Adrenal gland (tissue), 12 donors: ENCODE data around the gene MICAL3. TPM values are rescaled to one million over a fixed set of nuclear protein-coding genes. Genes with fewer than 3 reads are reported as not detected.

Source experiments
- DNase-seq, 7 donors: peaks; one replicate each; pipeline ENCODE4 v3.0.0-alpha.2; 2019 to 2020
- H3K27ac ChIP-seq, 5 donors: fragments of 200-600 bp; sonication (generic) in 4 of 5; 1 replicate in 3 of 5; 2 replicates in 2 of 5; pipeline versions ENCODE4 v1.5.1 to v1.8.0; 2016 to 2020; ENCODE audit warnings: mild to moderate bottlenecking in 1 of 5
- H3K27me3 ChIP-seq: fragments of 200-600 bp; 2 replicates; pipeline ENCODE4 v1.8.0; 2021
- H3K36me3 ChIP-seq, 2 donors: fragments of 200-600 bp; replicated peaks in 1 of 2; 1 replicate in 1 of 2; 2 replicates in 1 of 2; pipeline versions ENCODE4 v1.5.1 to v1.8.0; 2018 to 2022
- H3K4me1 ChIP-seq, 2 donors: fragments of 200-600 bp; replicated peaks in 1 of 2; 1 replicate in 1 of 2; 2 replicates in 1 of 2; pipeline versions ENCODE4 v1.5.1 to v1.8.0; 2018 to 2021
- H3K4me3 ChIP-seq, 4 donors: fragments of 200-600 bp; sonication (generic) in 3 of 4; one replicate each; pipeline ENCODE4 v1.5.1; 2016 to 2018
- H3K9me3 ChIP-seq, 3 donors: fragments of 200-600 bp; sonication (generic) in 1 of 3; replicated peaks in 1 of 3; 1 replicate in 2 of 3; 2 replicates in 1 of 3; pipeline versions ENCODE4 v1.5.1 to v1.8.0; 2016 to 2021
- CTCF ChIP-seq, 6 experiments: fragments of 450-650 bp in 4 of 6; fragments of 200-600 bp in 2 of 6; sonication (generic) in 1 of 6; IDR thresholded peaks; 1 replicate in 5 of 6; 2 replicates in 1 of 6; pipeline versions ENCODE4 v1.5.1 to v1.8.0; 2016 to 2021; ENCODE audit warnings: antibody characterized with exemption in 6 of 6, mild to moderate bottlenecking in 2 of 6, moderate library complexity in 1 of 6
- POLR2A ChIP-seq, 2 donors: fragments of 450-650 bp; IDR thresholded peaks; one replicate each; pipeline ENCODE4 v1.6.1; 2017; ENCODE audit warnings: antibody characterized with exemption in 2 of 2, mild to moderate bottlenecking in 2 of 2, moderate library complexity in 1 of 2
- WGBS, 4 donors: extraction: QIAGEN DNeasy Blood & Tissue Kit in 2 of 4; methylation state at CpG; one replicate each; pipeline versions ENCODE4 v1.1.5 to v1.1.7; 2013 to 2017; 5-methylcytosine and 5-hydroxymethylcytosine counted together
- intact Hi-C, 2 donors: fragments of 100-400 bp; cut with DNase I; formaldehyde crosslinking; loops; one replicate each; pipeline versions ENCODE4 v1.14.1 to v1.15.0; 2022 to 2023
- polyA plus RNA-seq, 3 donors: library from polyadenylated mRNA; stranded (reverse); fragments of 200-250 nt in 2 of 3; fragments of 350-450 nt in 1 of 3; fragmentation: Illumina TruSeq in 1 of 3; extraction: RNeasy Lipid Tissue Mini Kit (QIAGEN cat#74804) in 1 of 3; gene quantifications; one replicate each; pipeline ENCODE4 v1.2.3, GENCODE V29; 2013 to 2014
- total RNA-seq, 9 donors: library from RNA; depleted of rRNA in 4 of 9; stranded (reverse); fragments of >200 nt in 4 of 9; fragments of 120-200 nt in 1 of 9; fragmentation: NEBNext Ultra II Directional in 1 of 9; extraction: Animal tissue kit (Norgen Biotek cat#: 25700) in 1 of 9; gene quantifications; one replicate each; pipeline versions ENCODE4 v1.1.0 to v1.2.4, GENCODE V29; 2013 to 2023
- donor health status: healthy with polysubstance abuse.
- donor health status: Bipolar disorder and iron deficiency.
- donor health status: DM: yes; HTN: yes; CAD: no.
- donor health status: DM: no; HTN: no; CAD: no.
- donor health status: DM: no; HTN: no; CAD: no.
- donor health status: DM: yes; HTN: yes; CAD: no.

Gene MICAL3
- total and polyA plus RNA-seq, 12 donors = 10.9 to 82.6 (median 34.4) TPM

- H3K9me3 ChIP-seq = no peaks in the 10 kb centered on the region
- no peaks in the 10 kb centered on the region for H3K27me3 ChIP-seq
- H3K36me3 ChIP-seq = no peaks in the 10 kb centered on the region
- DNase-seq = peak in 4 of 7 donors; percentile 47 to 77 (median 50)
- peaks cover 0 to 9% of the 10 kb centered on the region in 2 donors for H3K4me1 ChIP-seq
- H3K4me3 ChIP-seq = peak overlapping the region in 1 of 4 donors; percentile 35
- intact Hi-C loops = no loop called here
- TF ChIP-seq CTCF (IDR thresholded peaks at IDR 0.05) (no peak), POLR2A (IDR thresholded peaks at IDR 0.05) (no peak)
- peak overlapping the region in 4 of 5 donors; percentile 60 to 77 (median 68) for H3K27ac ChIP-seq
- WGBS, 4 donors = 56 to 68% (median 64%) methylated on average over 20 to 27 of the region's 27 CpGs
Observed at GRCh38 chr22:17777005-17777716, 247.2 kb downstream of the MICAL3 start.

GRCh38 chr22:17775781-17776465, 248.4 kb downstream of the MICAL3 start:
- intact Hi-C loops = no loop called here

GRCh38 chr22:17774926-17775685, 249.3 kb downstream of the MICAL3 start:
- H3K9me3 ChIP-seq = no peaks in the 10 kb centered on the region
- H3K36me3 ChIP-seq = no peaks in the 10 kb centered on the region
- no peak for DNase-seq
- H3K27ac ChIP-seq = no peak overlapping the region
- 80 to 85% (median 82%) methylated on average over 20 to 27 of the region's 27 CpGs for WGBS, 4 donors
- TF ChIP-seq CTCF (IDR thresholded peaks at IDR 0.05) = no peak
- no peak for TF ChIP-seq POLR2A (IDR thresholded peaks at IDR 0.05)
- H3K4me1 ChIP-seq = peaks cover 0 to 6% of the 10 kb centered on the region in 2 donors
- H3K27me3 ChIP-seq = no peaks in the 10 kb centered on the region
- H3K4me3 ChIP-seq = no peak overlapping the region
- intact Hi-C loops = no loop called here

More at GRCh38 chr22:17775781-17776465, 248.4 kb downstream of the MICAL3 start:
- Histone ChIP-seq H3K27ac (no peak overlapping the region), H3K36me3 (no peaks in the 10 kb centered on the region), H3K27me3 (no peaks in the 10 kb centered on the region), H3K4me3 (no peak overlapping the region), H3K9me3 (no peaks in the 10 kb centered on the region), H3K4me1 (peaks cover 0 to 6% of the 10 kb centered on the region in 2 donors)
- DNase-seq = no peak
- TF ChIP-seq CTCF (IDR thresholded peaks at IDR 0.05) (no peak), POLR2A (IDR thresholded peaks at IDR 0.05) (no peak)
- 79 to 85% (median 81%) methylated on average over 10 of the region's 10 CpGs for WGBS, 4 donors
